HEK293 (cell line): Measurements from ENCODE around the gene CAPN13.

Source experiments
- CTCF ChIA-PET: fragments of 350-600 bp; formaldehyde crosslinking; extraction: SDS; loops from one replicate; lab custom pipeline; 2021; ENCODE audit warnings: antibody characterized with exemption; lab: Yijun Ruan, JAX
- POLR2A ChIA-PET: fragments of 300-600 bp; formaldehyde crosslinking; extraction: SDS; loops from one replicate; lab custom pipeline; 2020; ENCODE audit warnings: antibody characterized with exemption, inconsistent platforms; lab: Yijun Ruan, JAX
- H3K27ac ChIP-seq: fragments of 200-500 bp; sonication (Bioruptor generic); 2 replicates; pipeline ENCODE4 v1.5.1; 2014; ENCODE audit warnings: low read depth, low read length, control low read depth, inconsistent platforms; ENCODE audit errors: extremely low read depth
- H3K36me3 ChIP-seq, 2 experiments: fragments of 200-500 bp in 1 of 2; sonication (Bioruptor generic) in 1 of 2; 1 replicate in 1 of 2; 2 replicates in 1 of 2; pipeline ENCODE4 v1.5.1; 2014 to 2017; ENCODE audit warnings: inconsistent platforms in 2 of 2, low read length in 2 of 2; ENCODE audit not compliant: control insufficient read depth in 2 of 2, insufficient read depth in 1 of 2
- H3K4me1 ChIP-seq: fragments of 200-500 bp; sonication (Bioruptor generic); 2 replicates; pipeline ENCODE4 v1.5.1; 2014; ENCODE audit warnings: mild to moderate bottlenecking, low read length, inconsistent platforms; ENCODE audit not compliant: control insufficient read depth, insufficient read depth
- H3K4me3 ChIP-seq: 2 replicates; pipeline ENCODE4 v1.5.1; 2011; ENCODE audit warnings: low read depth, mild to moderate bottlenecking, control low read depth, low read length, moderate library complexity
- H3K9me3 ChIP-seq: fragments of 200-500 bp; sonication (Bioruptor generic); 2 replicates; pipeline ENCODE4 v1.5.1; 2014; ENCODE audit warnings: low read depth, low read length, inconsistent platforms; ENCODE audit not compliant: control insufficient read depth, insufficient read depth
- EGR2 ChIP-seq: fragments of 450-650 bp; formaldehyde crosslinking; IDR thresholded peaks from 2 replicates; pipeline ENCODE4 v1.5.1; 2016; ENCODE audit warnings: low read depth, missing biosample characterization, missing genetic modification characterization
- HOXC10 ChIP-seq: sonication (generic); formaldehyde crosslinking; IDR thresholded peaks from 2 replicates; pipeline ENCODE4 v1.8.1; 2023; ENCODE audit warnings: mild to moderate bottlenecking, missing genetic modification reagents
- IKZF3 ChIP-seq: fragments of 450-650 bp; IDR thresholded peaks from 2 replicates; pipeline ENCODE4 v1.5.0; 2018; ENCODE audit warnings: missing biosample characterization, mild to moderate bottlenecking, missing genetic modification characterization, moderate library complexity
- KLF9 ChIP-seq: fragments of 450-650 bp; formaldehyde crosslinking; IDR thresholded peaks from 2 replicates; pipeline ENCODE4 v1.5.1; 2016; ENCODE audit warnings: missing biosample characterization, missing genetic modification characterization, low read depth
- OVOL3 ChIP-seq: fragments of 450-650 bp; formaldehyde crosslinking; IDR thresholded peaks from 2 replicates; pipeline ENCODE4 v1.5.1; 2016; ENCODE audit warnings: missing biosample characterization, missing genetic modification characterization
- YY2 ChIP-seq: fragments of 450-650 bp; formaldehyde crosslinking; IDR thresholded peaks from 2 replicates; pipeline ENCODE4 v1.5.1; 2016; ENCODE audit warnings: missing biosample characterization, missing genetic modification characterization
- ZBTB20 ChIP-seq: fragments of 450-650 bp; formaldehyde crosslinking; IDR thresholded peaks from 2 replicates; pipeline ENCODE4 v1.5.1; 2016; ENCODE audit warnings: missing biosample characterization, missing genetic modification characterization
- ZBTB8A ChIP-seq: fragments of 450-650 bp; formaldehyde crosslinking; IDR thresholded peaks from 2 replicates; pipeline ENCODE4 v1.5.1; 2016; ENCODE audit warnings: missing biosample characterization, missing genetic modification characterization
- ZFP69B ChIP-seq: fragments of 450-650 bp; formaldehyde crosslinking; IDR thresholded peaks from 2 replicates; pipeline ENCODE4 v1.5.1; 2016; ENCODE audit warnings: missing biosample characterization, missing genetic modification characterization
- ZIC2 ChIP-seq: fragments of 450-650 bp; formaldehyde crosslinking; IDR thresholded peaks from 2 replicates; pipeline ENCODE4 v1.5.1; 2016; ENCODE audit warnings: missing biosample characterization, missing genetic modification characterization
- ZNF133 ChIP-seq: fragments of 450-650 bp; formaldehyde crosslinking; IDR thresholded peaks from 2 replicates; pipeline ENCODE4 v1.5.1; 2016; ENCODE audit warnings: missing biosample characterization, missing genetic modification characterization
- ZNF138 ChIP-seq: fragments of 450-650 bp; formaldehyde crosslinking; IDR thresholded peaks from 2 replicates; pipeline ENCODE4 v1.5.1; 2016; ENCODE audit warnings: missing biosample characterization, missing genetic modification characterization, borderline replicate concordance
- ZNF146 ChIP-seq: fragments of 450-650 bp; formaldehyde crosslinking; IDR thresholded peaks from 2 replicates; pipeline ENCODE4 v1.5.1; 2016; ENCODE audit warnings: missing biosample characterization, missing genetic modification characterization
- ZNF148 ChIP-seq: fragments of 450-650 bp; formaldehyde crosslinking; IDR thresholded peaks from 2 replicates; pipeline ENCODE4 v1.5.0; 2017; ENCODE audit warnings: missing biosample characterization, missing genetic modification characterization, borderline replicate concordance
- ZNF16 ChIP-seq: fragments of 450-650 bp; formaldehyde crosslinking; IDR thresholded peaks from 2 replicates; pipeline ENCODE4 v1.5.1; 2016; ENCODE audit warnings: low read depth, missing biosample characterization, missing genetic modification characterization
- ZNF302 ChIP-seq: fragments of 450-650 bp; formaldehyde crosslinking; IDR thresholded peaks from 2 replicates; pipeline ENCODE4 v1.5.1; 2016; ENCODE audit warnings: missing biosample characterization, missing genetic modification characterization, low read depth
- ZNF324 ChIP-seq: fragments of 450-650 bp; formaldehyde crosslinking; IDR thresholded peaks from 2 replicates; pipeline ENCODE4 v1.5.1; 2016; ENCODE audit warnings: missing biosample characterization, missing genetic modification characterization
- ZNF473 ChIP-seq: fragments of 450-650 bp; formaldehyde crosslinking; IDR thresholded peaks from 2 replicates; pipeline ENCODE4 v1.5.1; 2017; ENCODE audit warnings: missing biosample characterization, missing genetic modification characterization
- ZNF48 ChIP-seq: fragments of 450-650 bp; formaldehyde crosslinking; IDR thresholded peaks from 2 replicates; pipeline ENCODE4 v1.5.1; 2016; ENCODE audit warnings: missing biosample characterization, missing genetic modification characterization
- ZNF529 ChIP-seq: fragments of 450-650 bp; formaldehyde crosslinking; IDR thresholded peaks from 2 replicates; pipeline ENCODE4 v1.5.1; 2017; ENCODE audit warnings: missing genetic modification characterization, missing biosample characterization; ENCODE audit not compliant: insufficient replicate concordance
- ZNF626 ChIP-seq: fragments of 450-650 bp; sonication (Bioruptor Pico); formaldehyde crosslinking; IDR thresholded peaks from 2 replicates; pipeline ENCODE4 v1.5.1; 2018; ENCODE audit warnings: missing biosample characterization, missing genetic modification characterization, inconsistent platforms
- ZNF658 ChIP-seq: fragments of 450-650 bp; formaldehyde crosslinking; IDR thresholded peaks from 2 replicates; pipeline ENCODE4; 2016; ENCODE audit warnings: missing biosample characterization, missing genetic modification characterization
- ZNF768 ChIP-seq: fragments of 450-650 bp; formaldehyde crosslinking; IDR thresholded peaks from 2 replicates; pipeline ENCODE4 v1.5.1; 2018; ENCODE audit warnings: missing biosample characterization, mild to moderate bottlenecking, missing genetic modification characterization
- TF ChIP-seq, protein P1 (sequence below): fragments of 450-650 bp; formaldehyde crosslinking; IDR thresholded peaks from 2 replicates; pipeline ENCODE4 v1.5.1; 2016; ENCODE audit warnings: missing biosample characterization, missing genetic modification characterization
- TF ChIP-seq, protein P2 (sequence below): fragments of 450-650 bp; formaldehyde crosslinking; IDR thresholded peaks from 2 replicates; pipeline ENCODE4 v1.5.1; 2016; ENCODE audit warnings: missing biosample characterization, missing genetic modification characterization

The CAPN13 gene

GRCh38 chr2:30747206-30747605 lies 60.0 kb downstream of the CAPN13 start:
- ChIA-PET CTCF (no interaction called here), POLR2A (no interaction called here)
- Histone ChIP-seq H3K4me3 (no peak overlapping the region), H3K9me3 (no peaks in the 10 kb centered on the region), H3K36me3 (no peaks in the 10 kb centered on the region), H3K4me1 (no peaks in the 10 kb centered on the region), H3K27ac (no peak overlapping the region)
- TF ChIP-seq ZIC2 (tag by site-specific recombination) = no peak
- no peak for TF ChIP-seq ZFP69B (tag by site-specific recombination)
- TF ChIP-seq ZNF148 (tag by site-specific recombination) = no peak
- no peak for TF ChIP-seq ZNF324

DNA sequence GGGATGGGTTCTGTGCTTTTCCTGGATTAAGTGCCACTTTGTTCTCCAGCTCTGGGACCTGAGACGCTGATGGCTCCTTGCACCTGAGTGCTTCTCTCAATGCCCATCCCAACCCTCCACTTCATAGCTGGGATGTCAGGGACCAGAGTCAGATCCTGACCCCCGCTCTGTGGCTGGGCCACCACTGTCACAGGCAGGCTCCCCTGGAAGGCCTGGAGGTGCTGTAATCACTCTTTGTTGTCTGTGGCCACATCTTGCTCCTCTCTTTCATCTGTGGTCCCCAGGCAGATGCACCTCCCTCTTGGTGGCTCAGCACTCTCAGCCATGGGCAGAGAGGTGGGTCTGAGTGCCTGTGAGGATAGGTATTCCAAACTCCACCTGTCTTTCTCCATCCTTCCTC lies 62.4 kb downstream of the CAPN13 start:
- Histone ChIP-seq H3K36me3 (no peaks in the 10 kb centered on the region), H3K9me3 (no peaks in the 10 kb centered on the region), H3K4me3 (no peak overlapping the region), H3K27ac (no peak overlapping the region)
- CTCF ChIA-PET = no interaction called here
- no peak for TF ChIP-seq ZNF138
- TF ChIP-seq ZNF302 (tag by site-specific recombination) = no peak
- TF ChIP-seq ZNF529 (tag by site-specific recombination) = no peak
- TF ChIP-seq HOXC10 (CRISPR knock-in tag) = no peak
- TF ChIP-seq OVOL3 (tag by site-specific recombination) = no peak
- TF ChIP-seq ZNF473 = no peak
- no peak for TF ChIP-seq ZNF146 (tag by site-specific recombination)
- no peak for TF ChIP-seq ZNF48 (tag by site-specific recombination)
- TF ChIP-seq ZNF16 (tag by site-specific recombination) = no peak
- TF ChIP-seq ZNF148 (tag by site-specific recombination) = no peak
- TF ChIP-seq ZBTB20 = no peak
- no peak for TF ChIP-seq EGR2 (tag by site-specific recombination)
- no peak for TF ChIP-seq ZNF626 (tag by site-specific recombination)
- no peak for TF ChIP-seq YY2
- TF ChIP-seq ZNF658 = no peak
- TF ChIP-seq, all 188 proteins: peak for 0
- H3K4me1 ChIP-seq = no peaks in the 10 kb centered on the region
- POLR2A ChIA-PET = no interaction called here

GRCh38 chr2:30741576-30741975 lies 65.7 kb downstream of the CAPN13 start:
- POLR2A ChIA-PET = no interaction called here
- Histone ChIP-seq H3K4me1 (no peaks in the 10 kb centered on the region), H3K9me3 (no peaks in the 10 kb centered on the region), H3K4me3 (no peak overlapping the region), H3K36me3 (no peaks in the 10 kb centered on the region), H3K27ac (no peak overlapping the region)
- TF ChIP-seq KLF9 = no peak
- TF ChIP-seq IKZF3 = no peak
- TF ChIP-seq, protein P1, sequence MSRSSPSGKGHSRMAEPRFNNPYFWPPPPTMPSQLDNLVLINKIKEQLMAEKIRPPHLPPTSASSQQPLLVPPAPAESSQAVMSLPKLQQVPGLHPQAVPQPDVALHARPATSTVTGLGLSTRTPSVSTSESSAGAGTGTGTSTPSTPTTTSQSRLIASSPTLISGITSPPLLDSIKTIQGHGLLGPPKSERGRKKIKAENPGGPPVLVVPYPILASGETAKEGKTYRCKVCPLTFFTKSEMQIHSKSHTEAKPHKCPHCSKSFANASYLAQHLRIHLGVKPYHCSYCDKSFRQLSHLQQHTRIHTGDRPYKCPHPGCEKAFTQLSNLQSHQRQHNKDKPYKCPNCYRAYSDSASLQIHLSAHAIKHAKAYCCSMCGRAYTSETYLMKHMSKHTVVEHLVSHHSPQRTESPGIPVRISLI (tag by site-specific recombination) = no peak
- TF ChIP-seq ZBTB8A = no peak
- no peak for TF ChIP-seq ZNF133
- TF ChIP-seq, protein P2, sequence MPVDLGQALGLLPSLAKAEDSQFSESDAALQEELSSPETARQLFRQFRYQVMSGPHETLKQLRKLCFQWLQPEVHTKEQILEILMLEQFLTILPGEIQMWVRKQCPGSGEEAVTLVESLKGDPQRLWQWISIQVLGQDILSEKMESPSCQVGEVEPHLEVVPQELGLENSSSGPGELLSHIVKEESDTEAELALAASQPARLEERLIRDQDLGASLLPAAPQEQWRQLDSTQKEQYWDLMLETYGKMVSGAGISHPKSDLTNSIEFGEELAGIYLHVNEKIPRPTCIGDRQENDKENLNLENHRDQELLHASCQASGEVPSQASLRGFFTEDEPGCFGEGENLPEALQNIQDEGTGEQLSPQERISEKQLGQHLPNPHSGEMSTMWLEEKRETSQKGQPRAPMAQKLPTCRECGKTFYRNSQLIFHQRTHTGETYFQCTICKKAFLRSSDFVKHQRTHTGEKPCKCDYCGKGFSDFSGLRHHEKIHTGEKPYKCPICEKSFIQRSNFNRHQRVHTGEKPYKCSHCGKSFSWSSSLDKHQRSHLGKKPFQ (tag by site-specific recombination) = no peak
- TF ChIP-seq ZNF768 (tag by site-specific recombination) = no peak
- CTCF ChIA-PET = interaction anchor here (0.5 kb wide), 1 partner anchor 532 kb away, joined by 4 read pairs; no protein-coding TSS in a partner anchor
